GM18507 (cell line): ENCODE results near the gene FOXO4.
"Not testable (repeated sequence)": the region's sequence is repeated elsewhere in the genome, so short reads cannot be mapped to it uniquely, and the experiment has no call there.

Source experiments
- DNase-seq: peaks from one replicate; pipeline ENCODE4 v3.0.0; 2011; ENCODE audit warnings: low read depth; ENCODE audit not compliant: insufficient read length; ENCODE audit errors: extremely low spot score
- FAIRE-seq: peaks from 2 replicates; lab custom pipeline; 2011; peaks lifted over from hg19 to GRCh38; lab: Jason Lieb, UNC

The FOXO4 gene

GRCh38 chrX:71095555-71095980, at the start of gene FOXO4:
TSS of gene FOXO4 (plus strand) at chrX:71095851. CDS start at chrX:71096529, 678 bp downstream.
- peak; percentile 69 for DNase-seq
- FAIRE-seq, result peak; percentile 99

GRCh38 chrX:71047891-71048290, 47.8 kb upstream of the FOXO4 start:
- FAIRE-seq, DNase-seq: not testable (repeated sequence)

GRCh38 chrX:71052721-71053120, 42.9 kb upstream of the FOXO4 start:
- FAIRE-seq (no peak), DNase-seq (no peak)

- DNase-seq, result no peak
- no peak for FAIRE-seq
Measured at GRCh38 chrX:71053217-71053621, 42.4 kb upstream of the FOXO4 start.

- DNase-seq (no peak), FAIRE-seq (no peak)
Measured at GRCh38 chrX:71056867-71057266, 38.8 kb upstream of the FOXO4 start.

- no peak for FAIRE-seq
- DNase-seq, result no peak
Measured at GRCh38 chrX:71057848-71058530, 37.7 kb upstream of the FOXO4 start.

GRCh38 chrX:71060127-71060526, 35.5 kb upstream of the FOXO4 start:
- FAIRE-seq, result no peak

GRCh38 chrX:71067089-71067488, 28.6 kb upstream of the FOXO4 start:
- no peak for DNase-seq
- FAIRE-seq, result peak; percentile 9

More at GRCh38 chrX:71060127-71060526, 35.5 kb upstream of the FOXO4 start:
- DNase-seq, result no peak

- no peak for FAIRE-seq
- no peak for DNase-seq
Measured at GRCh38 chrX:71067712-71068043, 28.0 kb upstream of the FOXO4 start.

- FAIRE-seq, result peak; percentile 99
- DNase-seq, result peak; percentile 69
Measured at GRCh38 chrX:71068044-71068918, 27.4 kb upstream of the FOXO4 start, which contains the start of gene SNX12. TSS of gene SNX12 (minus strand) at chrX:71068334. CDS start at chrX:71068306, 28 bp downstream.

- DNase-seq, result no peak
- FAIRE-seq, result peak; percentile 44
Measured at GRCh38 chrX:71070531-71070930, 25.1 kb upstream of the FOXO4 start.

GRCh38 chrX:71081330-71082123, 14.1 kb upstream of the FOXO4 start:
- no peak for FAIRE-seq

GRCh38 chrX:71082124-71082647, 13.5 kb upstream of the FOXO4 start:
- FAIRE-seq, result no peak
- no peak for DNase-seq

More at GRCh38 chrX:71081330-71082123, 14.1 kb upstream of the FOXO4 start:
- DNase-seq, result no peak

- FAIRE-seq (no peak), DNase-seq (no peak)
Measured at GRCh38 chrX:71082822-71083221, 12.8 kb upstream of the FOXO4 start.

GRCh38 chrX:71085900-71086299, 9.8 kb upstream of the FOXO4 start:
- DNase-seq, result no peak
- no peak for FAIRE-seq

GRCh38 chrX:71091263-71091662, 4.4 kb upstream of the FOXO4 start:
- FAIRE-seq, result no peak
- DNase-seq, result no peak

- DNase-seq, result no peak
- no peak for FAIRE-seq
Measured at GRCh38 chrX:71095033-71095432, 618 bp upstream of the FOXO4 start.

- DNase-seq (no peak), FAIRE-seq (no peak)
Measured at GRCh38 chrX:71095981-71096759, 519 bp downstream of the FOXO4 start.

- peak; percentile 24 for FAIRE-seq
- DNase-seq, result no peak
Measured at GRCh38 chrX:71096760-71097032, 1.0 kb downstream of the FOXO4 start.
